Glutamatergic neuron (in vitro differentiated cells): ENCODE data around the gene LRIT2. TPM values are rescaled to one million over a fixed set of nuclear protein-coding genes. Genes with fewer than 3 reads are reported as not detected.

ENCODE experiments used
- DNase-seq: peaks from one replicate; pipeline ENCODE4 v3.0.0; 2022
- H3K27ac Mint-ChIP-seq: one replicate; pipeline ENCODE4 v1.8.0; 2020; ENCODE audit warnings: mild to moderate bottlenecking, mixed read lengths, inconsistent platforms; ENCODE audit not compliant: unreplicated experiment
- H3K27me3 Mint-ChIP-seq: one replicate; pipeline ENCODE4 v1.8.0; 2020; ENCODE audit warnings: mild to moderate bottlenecking, moderate library complexity, mixed read lengths, inconsistent platforms; ENCODE audit not compliant: unreplicated experiment
- H3K36me3 Mint-ChIP-seq: one replicate; pipeline ENCODE4 v1.8.0; 2020; ENCODE audit warnings: mild to moderate bottlenecking, mixed read lengths, inconsistent platforms; ENCODE audit not compliant: unreplicated experiment
- H3K4me1 Mint-ChIP-seq: one replicate; pipeline ENCODE4 v1.8.0; 2020; ENCODE audit warnings: mild to moderate bottlenecking, low read depth, mixed read lengths, inconsistent platforms; ENCODE audit not compliant: unreplicated experiment
- H3K4me3 Mint-ChIP-seq: one replicate; pipeline ENCODE4 v1.8.0; 2020; ENCODE audit warnings: mild to moderate bottlenecking, mixed read lengths, inconsistent platforms; ENCODE audit not compliant: unreplicated experiment
- H3K9me3 Mint-ChIP-seq: one replicate; pipeline ENCODE4 v1.8.0; 2020; ENCODE audit warnings: mild to moderate bottlenecking, moderate library complexity, mixed read lengths, inconsistent platforms; ENCODE audit not compliant: unreplicated experiment
- long read RNA-seq: library from polyadenylated mRNA; unstranded; transcript quantifications from one replicate; pipeline ENCODE4 v2.0.0, GENCODE V29; 2020; ENCODE audit not compliant: unreplicated experiment
- total RNA-seq: library from RNA; stranded (reverse); fragmentation: NEBNext Ultra II Directional; extraction: Animal tissue kit (Norgen Biotek cat#: 25700); gene quantifications from one replicate; pipeline ENCODE4 v1.2.1, GENCODE V29; 2021; ENCODE audit not compliant: unreplicated experiment
- TF ChIP-seq, protein P1 (sequence below): fragments of 200-600 bp; sonication (generic); IDR thresholded peaks from one replicate; pipeline ENCODE4 v1.5.0; 2021; ENCODE audit not compliant: partially characterized antibody, unreplicated experiment

Gene LRIT2, protein sequence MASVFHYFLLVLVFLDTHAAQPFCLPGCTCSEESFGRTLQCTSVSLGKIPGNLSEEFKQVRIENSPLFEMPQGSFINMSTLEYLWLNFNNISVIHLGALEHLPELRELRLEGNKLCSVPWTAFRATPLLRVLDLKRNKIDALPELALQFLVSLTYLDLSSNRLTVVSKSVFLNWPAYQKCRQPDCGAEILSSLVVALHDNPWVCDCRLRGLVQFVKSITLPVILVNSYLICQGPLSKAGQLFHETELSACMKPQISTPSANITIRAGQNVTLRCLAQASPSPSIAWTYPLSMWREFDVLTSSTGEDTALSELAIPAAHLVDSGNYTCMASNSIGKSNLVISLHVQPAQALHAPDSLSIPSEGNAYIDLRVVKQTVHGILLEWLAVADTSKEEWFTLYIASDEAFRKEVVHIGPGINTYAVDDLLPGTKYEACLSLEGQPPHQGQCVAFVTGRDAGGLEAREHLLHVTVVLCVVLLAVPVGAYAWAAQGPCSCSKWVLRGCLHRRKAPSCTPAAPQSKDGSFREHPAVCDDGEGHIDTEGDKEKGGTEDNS
- not detected for total RNA-seq
- long read RNA-seq: 0 reads

DNA sequence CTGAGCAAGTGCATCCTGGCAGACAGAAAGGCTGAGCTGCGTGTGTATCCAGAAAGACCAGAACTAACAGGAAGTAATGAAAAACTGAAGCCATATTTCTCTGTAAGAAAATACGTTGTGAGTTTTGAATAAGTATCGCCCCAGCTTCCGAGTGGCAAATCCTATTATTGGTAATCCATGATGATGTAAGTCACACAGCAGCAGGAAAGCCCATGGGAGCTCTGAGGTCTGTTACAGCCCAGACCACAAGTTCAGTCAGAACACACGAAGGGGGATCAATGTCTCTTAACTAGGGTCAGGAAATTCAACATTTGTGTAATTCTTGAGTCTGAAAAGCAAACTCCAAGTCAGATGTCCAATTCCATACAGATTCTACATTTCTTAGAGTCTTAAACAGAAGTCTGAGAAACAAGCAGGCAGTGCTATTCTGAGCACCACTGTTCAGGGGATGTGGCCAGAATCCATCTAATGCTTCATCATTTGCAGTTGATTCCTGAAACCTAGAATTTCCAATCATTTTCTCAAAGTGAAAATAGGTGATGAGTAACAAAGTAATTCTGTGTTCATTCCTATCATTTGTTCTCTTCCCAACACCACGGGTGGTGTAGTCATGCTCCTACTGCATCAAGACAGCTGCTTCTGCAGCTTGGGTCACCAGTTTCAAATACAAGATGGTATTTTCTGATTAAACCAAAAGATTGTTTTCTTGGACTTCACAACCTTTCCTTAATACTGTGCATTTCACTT, at the start of gene LRIT2:
TSS of gene LRIT2 (minus strand) at position 118 of the 747 bp plus-strand sequence. CDS start at position 94, 24 bp downstream.
- no peaks in the 10 kb centered on the region for H3K36me3 Mint-ChIP-seq
- no peaks in the 10 kb centered on the region for H3K9me3 Mint-ChIP-seq
- peak within 1 kb of the TSS; percentile 10 for H3K4me3 Mint-ChIP-seq
- DNase-seq: no peak
- peaks cover 6% of the 10 kb centered on the region for H3K4me1 Mint-ChIP-seq
- peaks cover 3% of the 10 kb centered on the region for H3K27me3 Mint-ChIP-seq
- peak within 1 kb of the TSS; percentile 36 for H3K27ac Mint-ChIP-seq
- TF ChIP-seq, protein P1, sequence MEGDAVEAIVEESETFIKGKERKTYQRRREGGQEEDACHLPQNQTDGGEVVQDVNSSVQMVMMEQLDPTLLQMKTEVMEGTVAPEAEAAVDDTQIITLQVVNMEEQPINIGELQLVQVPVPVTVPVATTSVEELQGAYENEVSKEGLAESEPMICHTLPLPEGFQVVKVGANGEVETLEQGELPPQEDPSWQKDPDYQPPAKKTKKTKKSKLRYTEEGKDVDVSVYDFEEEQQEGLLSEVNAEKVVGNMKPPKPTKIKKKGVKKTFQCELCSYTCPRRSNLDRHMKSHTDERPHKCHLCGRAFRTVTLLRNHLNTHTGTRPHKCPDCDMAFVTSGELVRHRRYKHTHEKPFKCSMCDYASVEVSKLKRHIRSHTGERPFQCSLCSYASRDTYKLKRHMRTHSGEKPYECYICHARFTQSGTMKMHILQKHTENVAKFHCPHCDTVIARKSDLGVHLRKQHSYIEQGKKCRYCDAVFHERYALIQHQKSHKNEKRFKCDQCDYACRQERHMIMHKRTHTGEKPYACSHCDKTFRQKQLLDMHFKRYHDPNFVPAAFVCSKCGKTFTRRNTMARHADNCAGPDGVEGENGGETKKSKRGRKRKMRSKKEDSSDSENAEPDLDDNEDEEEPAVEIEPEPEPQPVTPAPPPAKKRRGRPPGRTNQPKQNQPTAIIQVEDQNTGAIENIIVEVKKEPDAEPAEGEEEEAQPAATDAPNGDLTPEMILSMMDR: no peak

DNA sequence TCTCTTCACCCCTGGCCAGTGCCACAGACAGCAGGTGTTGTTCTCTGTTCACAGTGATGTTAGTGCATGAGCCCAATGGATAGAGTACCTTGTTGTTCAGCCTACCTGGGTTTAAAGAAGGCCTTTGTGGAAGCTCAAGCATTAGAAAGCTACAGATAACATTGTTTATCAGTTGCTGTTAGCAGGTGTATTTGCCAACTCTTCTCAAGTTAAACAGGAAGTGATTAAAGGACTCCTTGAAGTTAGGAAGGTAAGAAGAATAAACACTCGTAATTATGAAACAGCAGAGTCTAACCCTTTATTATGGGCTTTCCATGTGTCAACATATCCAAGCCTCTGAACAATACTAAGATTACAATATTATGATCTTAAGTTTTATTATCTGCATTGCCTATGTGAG, 45.4 kb upstream of the LRIT2 start:
- DNase-seq: no peak
- no peak overlapping the region for H3K4me3 Mint-ChIP-seq
- TF ChIP-seq, protein P1: no peak
- no peaks in the 10 kb centered on the region for H3K27me3 Mint-ChIP-seq
- H3K4me1 Mint-ChIP-seq: no peaks in the 10 kb centered on the region
- no peaks in the 10 kb centered on the region for H3K36me3 Mint-ChIP-seq
- H3K9me3 Mint-ChIP-seq: no peaks in the 10 kb centered on the region
- no peak overlapping the region for H3K27ac Mint-ChIP-seq

DNA sequence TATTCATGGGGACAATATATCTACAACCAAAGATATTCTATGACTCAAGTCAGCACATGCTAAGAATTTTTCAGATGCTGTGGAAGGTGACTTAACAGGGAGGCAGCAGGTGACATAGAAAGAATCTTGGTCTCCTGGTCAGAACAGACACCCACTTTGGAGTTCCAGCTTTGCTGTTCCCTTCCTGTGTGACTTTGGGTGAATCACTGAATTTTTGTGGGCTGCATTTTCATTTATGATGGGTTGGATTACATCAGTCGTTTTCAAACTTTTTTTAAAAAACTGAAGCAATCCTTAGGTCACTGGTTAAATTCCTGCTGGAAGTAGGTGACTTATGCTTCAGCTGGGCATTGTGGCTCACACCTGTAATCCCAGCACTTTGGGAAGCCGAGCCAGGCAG, 44.4 kb upstream of the LRIT2 start:
- no peaks in the 10 kb centered on the region for H3K9me3 Mint-ChIP-seq
- no peak overlapping the region for H3K4me3 Mint-ChIP-seq
- H3K4me1 Mint-ChIP-seq: peaks cover 4% of the 10 kb centered on the region
- H3K27ac Mint-ChIP-seq: no peak overlapping the region
- TF ChIP-seq, protein P1: no peak
- no peaks in the 10 kb centered on the region for H3K27me3 Mint-ChIP-seq
- DNase-seq: no peak
- no peaks in the 10 kb centered on the region for H3K36me3 Mint-ChIP-seq

DNA sequence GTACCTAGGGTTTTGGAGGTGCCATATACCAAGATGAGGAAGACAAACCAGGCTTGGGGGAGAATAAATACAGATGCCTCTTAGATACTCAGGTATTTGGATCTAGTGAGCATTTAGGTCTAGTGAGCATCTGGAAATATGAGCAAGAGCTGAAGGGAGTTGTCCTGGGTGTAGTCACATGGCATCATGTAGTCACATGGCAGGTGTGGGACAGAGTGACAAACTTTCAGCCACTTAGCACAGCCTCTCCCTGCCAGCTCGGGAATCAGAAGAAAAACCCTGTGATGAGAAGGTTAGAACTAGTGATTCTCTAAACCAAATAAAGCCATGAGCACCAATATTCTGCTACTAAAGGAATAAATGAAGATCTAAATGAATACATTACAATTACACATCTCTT, 43.8 kb upstream of the LRIT2 start:
- TF ChIP-seq, protein P1: no peak
- Mint-ChIP-seq H3K4me1 (peaks cover 5% of the 10 kb centered on the region), H3K27ac (no peak overlapping the region), H3K27me3 (no peaks in the 10 kb centered on the region), H3K4me3 (no peak overlapping the region), H3K36me3 (no peaks in the 10 kb centered on the region), H3K9me3 (no peaks in the 10 kb centered on the region)
- no peak for DNase-seq
